Right atrium auricular region (tissue), 2 donors: ENCODE results near the gene PDE4DIP. TPM values are rescaled to one million over a fixed set of nuclear protein-coding genes. Genes with fewer than 3 reads are reported as not detected.
"Not testable (repeated sequence)": the region's sequence is repeated elsewhere in the genome, so short reads cannot be mapped to it uniquely, and the experiment has no call there.

Experiments used
- DNase-seq: peaks from one replicate; pipeline ENCODE4 v3.0.0-alpha.2; 2019; ENCODE audit warnings: low spot score
- H3K27ac ChIP-seq, 2 donors: fragments of 200-600 bp; sonication (generic); 1 replicate in 1 of 2; 2 replicates in 1 of 2; pipeline ENCODE4 v1.5.1; 2016 to 2019
- H3K27me3 ChIP-seq, 2 donors: fragments of 200-600 bp; sonication (generic); one replicate each; pipeline versions ENCODE4 v1.5.1 to v1.6.0; 2017 to 2019
- H3K36me3 ChIP-seq: fragments of 200-600 bp; sonication (generic); one replicate; pipeline ENCODE4 v1.5.1; 2016
- H3K4me1 ChIP-seq, 2 donors: fragments of 200-600 bp; sonication (generic); one replicate each; pipeline versions ENCODE4 v1.5.1 to v1.6.0; 2017 to 2019
- H3K4me3 ChIP-seq, 2 donors: fragments of 200-600 bp; sonication (generic); 1 replicate in 1 of 2; 2 replicates in 1 of 2; pipeline ENCODE4 v1.5.1; 2017 to 2019; ENCODE audit warnings: mild to moderate bottlenecking in 1 of 2, moderate library complexity in 1 of 2
- H3K9me3 ChIP-seq, 2 donors: fragments of 200-600 bp; sonication (generic); one replicate each; pipeline ENCODE4 v1.5.1; 2019
- total RNA-seq, 2 donors: library from RNA; depleted of rRNA; stranded (reverse); fragments of >200 nt; gene quantifications; one replicate each; pipeline ENCODE4 v1.1.0, GENCODE V29; 2016
- TF ChIP-seq, protein P1 (sequence below), 2 donors: fragments of 200-600 bp; sonication (generic); IDR thresholded peaks; one replicate each; pipeline ENCODE4 v1.5.1; 2019; ENCODE audit warnings: antibody characterized with exemption in 2 of 2

The PDE4DIP gene
- total RNA-seq, 2 donors from 2014 or later, result 722 to 982 TPM

DNA sequence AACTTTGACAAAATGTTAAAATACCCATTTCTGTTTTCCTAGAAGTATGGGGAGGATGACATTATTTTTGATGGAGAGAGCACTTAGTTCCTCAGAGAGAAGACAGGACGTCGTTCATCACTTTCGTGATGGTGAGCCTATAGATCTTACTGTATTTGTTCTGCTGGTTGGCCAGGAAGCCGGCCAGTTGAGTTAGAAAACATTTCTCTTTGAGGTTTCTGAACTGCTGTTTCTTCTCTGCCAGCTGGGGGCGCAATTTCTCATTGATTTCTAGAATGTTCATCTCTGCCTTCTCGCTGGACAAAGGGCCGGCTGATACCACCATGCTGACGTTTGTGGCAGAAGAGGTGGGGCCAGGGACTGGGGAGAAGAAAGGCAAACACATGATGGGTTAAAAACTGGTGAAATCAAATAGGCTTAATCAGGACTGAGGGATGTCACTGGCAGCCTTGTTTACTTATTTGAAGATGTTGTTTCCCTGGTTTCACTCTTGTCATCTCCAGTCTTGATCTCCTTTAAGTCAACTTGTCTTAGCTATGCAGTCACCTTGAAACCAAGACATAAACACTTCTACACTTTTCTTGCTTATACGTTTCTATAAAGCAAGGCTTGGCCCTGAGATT, 231.4 kb downstream of the PDE4DIP start:
- not testable (repeated sequence) for H3K27ac ChIP-seq, H3K4me1 ChIP-seq, DNase-seq, H3K9me3 ChIP-seq, H3K36me3 ChIP-seq, H3K27me3 ChIP-seq, H3K4me3 ChIP-seq
- TF ChIP-seq, protein P1, sequence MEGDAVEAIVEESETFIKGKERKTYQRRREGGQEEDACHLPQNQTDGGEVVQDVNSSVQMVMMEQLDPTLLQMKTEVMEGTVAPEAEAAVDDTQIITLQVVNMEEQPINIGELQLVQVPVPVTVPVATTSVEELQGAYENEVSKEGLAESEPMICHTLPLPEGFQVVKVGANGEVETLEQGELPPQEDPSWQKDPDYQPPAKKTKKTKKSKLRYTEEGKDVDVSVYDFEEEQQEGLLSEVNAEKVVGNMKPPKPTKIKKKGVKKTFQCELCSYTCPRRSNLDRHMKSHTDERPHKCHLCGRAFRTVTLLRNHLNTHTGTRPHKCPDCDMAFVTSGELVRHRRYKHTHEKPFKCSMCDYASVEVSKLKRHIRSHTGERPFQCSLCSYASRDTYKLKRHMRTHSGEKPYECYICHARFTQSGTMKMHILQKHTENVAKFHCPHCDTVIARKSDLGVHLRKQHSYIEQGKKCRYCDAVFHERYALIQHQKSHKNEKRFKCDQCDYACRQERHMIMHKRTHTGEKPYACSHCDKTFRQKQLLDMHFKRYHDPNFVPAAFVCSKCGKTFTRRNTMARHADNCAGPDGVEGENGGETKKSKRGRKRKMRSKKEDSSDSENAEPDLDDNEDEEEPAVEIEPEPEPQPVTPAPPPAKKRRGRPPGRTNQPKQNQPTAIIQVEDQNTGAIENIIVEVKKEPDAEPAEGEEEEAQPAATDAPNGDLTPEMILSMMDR (IDR thresholded peaks at IDR 0.05), result peak in 1 of 2 donors; percentile 16

Other genes starting within 250 kb of the PDE4DIP start
- gene NBPF14, start 248.4 kb upstream of the PDE4DIP start, total RNA-seq, result 10 to 100 TPM in 1 of 2 donors, 1 to 10 TPM in 1; 4.5 to 12.7 TPM
- 10 to 100 TPM; 88.6 to 96.0 TPM for gene NUDT4B, start 95.7 kb upstream of the PDE4DIP start, total RNA-seq